H1 (cell line): ENCODE data around the gene ACHE. TPM values are rescaled to one million over a fixed set of nuclear protein-coding genes. Genes with fewer than 3 reads are reported as not detected.

Experiments
- CTCF ChIA-PET: fragments of 300-600 bp; sonication (Branson Sonifier 250); formaldehyde crosslinking; loops from one replicate; lab custom pipeline; 2021; ENCODE audit not compliant: partially characterized antibody; lab: Charles Lee
- POLR2A ChIA-PET: fragments of 300-600 bp; sonication (Branson Sonifier 250); formaldehyde crosslinking; loops from one replicate; lab custom pipeline; 2021; ENCODE audit warnings: inconsistent platforms; ENCODE audit not compliant: partially characterized antibody; lab: Charles Lee
- DNase-seq, 2 experiments: peaks; one replicate each; pipeline versions ENCODE4 v3.0.0 to v3.0.0-alpha.2; 2010 to 2022; ENCODE audit warnings: low spot score in 2 of 2, low read depth in 1 of 2, mixed read lengths in 1 of 2
- FAIRE-seq: peaks from 2 replicates; lab custom pipeline; 2011; peaks lifted over from hg19 to GRCh38; lab: Jason Lieb, UNC
- H2AFZ ChIP-seq: 2 replicates; pipeline ENCODE4 v1.8.1; 2012; ENCODE audit warnings: low read length, inconsistent platforms
- H2AK5ac ChIP-seq: 2 replicates; pipeline ENCODE4 v1.6.1; 2013; ENCODE audit warnings: low read depth, low read length
- H2BK120ac ChIP-seq: replicated peaks from 2 replicates; pipeline ENCODE3; 2013; ENCODE audit warnings: low read depth, low read length, inconsistent platforms
- H2BK12ac ChIP-seq: 2 replicates; pipeline ENCODE4 v1.6.1; 2013; ENCODE audit warnings: low read depth, low read length
- H2BK15ac ChIP-seq: 2 replicates; pipeline ENCODE4 v1.6.1; 2013; ENCODE audit warnings: low read length
- H2BK20ac ChIP-seq: 2 replicates; pipeline ENCODE4 v1.6.1; 2013; ENCODE audit warnings: low read length
- H2BK5ac ChIP-seq: 2 replicates; pipeline ENCODE4 v1.6.1; 2013; ENCODE audit warnings: low read depth, low read length
- H3K14ac ChIP-seq: 2 replicates; pipeline ENCODE4 v1.6.1; 2013; ENCODE audit warnings: inconsistent platforms; ENCODE audit not compliant: insufficient read length
- H3K18ac ChIP-seq: 2 replicates; pipeline ENCODE4 v1.6.1; 2013; ENCODE audit warnings: low read length; ENCODE audit errors: extremely low read depth
- H3K23ac ChIP-seq: 2 replicates; pipeline ENCODE4 v1.6.1; 2013; ENCODE audit warnings: inconsistent platforms; ENCODE audit not compliant: insufficient read length
- H3K23me2 ChIP-seq: 2 replicates; pipeline ENCODE4 v1.6.1; 2013; ENCODE audit warnings: low read depth, low read length
- H3K27ac ChIP-seq: 2 replicates; pipeline ENCODE4 v1.6.1; 2011; ENCODE audit warnings: low read depth, low read length, inconsistent platforms
- H3K27me3 ChIP-seq, 4 experiments: replicated peaks in 1 of 4; 1 replicate in 1 of 4; 2 replicates in 3 of 4; pipeline versions ENCODE4 v1.6.1 to v1.8.1; 2011 to 2013; ENCODE audit warnings: low read length in 3 of 4, mild to moderate bottlenecking in 3 of 4, inconsistent platforms in 2 of 4, mixed read lengths in 2 of 4, moderate library complexity in 1 of 4; ENCODE audit not compliant: control insufficient read depth in 3 of 4, insufficient read depth in 3 of 4; ENCODE audit errors: extremely low read depth in 1 of 4
- H3K36me3 ChIP-seq, 4 experiments: 2 replicates each; pipeline versions ENCODE4 v1.6.1 to v1.8.1; 2011 to 2013; ENCODE audit warnings: mild to moderate bottlenecking in 4 of 4, low read length in 3 of 4, moderate library complexity in 2 of 4, control low read depth in 1 of 4, inconsistent platforms in 1 of 4; ENCODE audit not compliant: insufficient read depth in 4 of 4, control insufficient read depth in 2 of 4
- H3K4ac ChIP-seq: replicated peaks from 2 replicates; pipeline ENCODE3; 2013; ENCODE audit warnings: low read length, low read depth, mixed read lengths, inconsistent platforms; ENCODE audit not compliant: insufficient read length
- H3K4me1 ChIP-seq, 4 experiments: replicated peaks in 1 of 4; 1 replicate in 1 of 4; 2 replicates in 3 of 4; pipeline versions ENCODE4 v1.6.1 to v1.8.1; 2011 to 2013; ENCODE audit warnings: low read length in 3 of 4, inconsistent platforms in 2 of 4, mixed read lengths in 1 of 4; ENCODE audit not compliant: insufficient read depth in 4 of 4, control insufficient read depth in 3 of 4
- H3K4me2 ChIP-seq, 2 experiments: 2 replicates each; pipeline versions ENCODE4 v1.6.1 to v1.8.1; 2011 to 2013; ENCODE audit warnings: low read depth in 2 of 2, low read length in 2 of 2, control low read depth in 1 of 2, inconsistent platforms in 1 of 2, mild to moderate bottlenecking in 1 of 2; ENCODE audit not compliant: insufficient read depth in 1 of 2
- H3K4me3 ChIP-seq, 4 experiments: fragments of 200-600, 300-600 bp in 1 of 4; sonication (generic), shearing (Covaris generic), sonication (Bioruptor Twin) in 1 of 4; 2 replicates each; pipeline versions ENCODE4 v1.5.1 to v1.8.1; 2011 to 2016; ENCODE audit warnings: low read length in 4 of 4, low read depth in 3 of 4, control low read depth in 2 of 4, inconsistent platforms in 2 of 4, mild to moderate bottlenecking in 2 of 4, mixed read lengths in 1 of 4, moderate library complexity in 1 of 4; ENCODE audit not compliant: insufficient read depth in 2 of 4; ENCODE audit errors: extremely low read depth in 1 of 4
- H3K56ac ChIP-seq: replicated peaks from 2 replicates; pipeline ENCODE3; 2013; ENCODE audit warnings: low read depth, mild to moderate bottlenecking, mixed read lengths, low read length, inconsistent platforms; ENCODE audit not compliant: insufficient read length
- H3K79me1 ChIP-seq: 2 replicates; pipeline ENCODE4 v1.6.1; 2013; ENCODE audit warnings: low read depth, low read length, control low read depth
- H3K79me2 ChIP-seq, 2 experiments: 2 replicates each; pipeline versions ENCODE4 v1.6.1 to v1.8.1; 2012 to 2013; ENCODE audit warnings: low read length in 2 of 2, mild to moderate bottlenecking in 2 of 2, inconsistent platforms in 1 of 2; ENCODE audit not compliant: insufficient read depth in 2 of 2, control insufficient read depth in 1 of 2
- H3K9ac ChIP-seq, 4 experiments: replicated peaks in 1 of 4; 1 replicate in 1 of 4; 2 replicates in 3 of 4; pipeline versions ENCODE4 v1.6.1 to v1.8.1; 2011 to 2013; ENCODE audit warnings: low read depth in 3 of 4, low read length in 3 of 4, control low read depth in 2 of 4, mild to moderate bottlenecking in 2 of 4, moderate library complexity in 2 of 4, inconsistent platforms in 1 of 4; ENCODE audit errors: extremely low read depth in 1 of 4
- H3K9me3 ChIP-seq, 2 experiments: 2 replicates each; pipeline versions ENCODE4 v1.6.1 to v1.8.1; 2012 to 2013; ENCODE audit warnings: mild to moderate bottlenecking in 2 of 2, moderate library complexity in 2 of 2, control low read depth in 1 of 2, inconsistent platforms in 1 of 2, low read depth in 1 of 2, low read length in 1 of 2, mixed read lengths in 1 of 2; ENCODE audit not compliant: insufficient read depth in 2 of 2
- H4K20me1 ChIP-seq, 2 experiments: replicated peaks in 1 of 2; 2 replicates each; pipeline versions ENCODE3 to v1.8.1; 2011 to 2013; ENCODE audit warnings: inconsistent platforms in 2 of 2, low read length in 2 of 2, mild to moderate bottlenecking in 1 of 2; ENCODE audit not compliant: insufficient read depth in 2 of 2, control insufficient read depth in 1 of 2
- H4K5ac ChIP-seq: 2 replicates; pipeline ENCODE4 v1.6.1; 2013; ENCODE audit warnings: low read length, low read depth, mixed read lengths, inconsistent platforms; ENCODE audit not compliant: insufficient read length
- H4K8ac ChIP-seq: 2 replicates; pipeline ENCODE4 v1.8.0; 2013; ENCODE audit warnings: mild to moderate bottlenecking, moderate library complexity, low read length, inconsistent platforms; ENCODE audit not compliant: insufficient read depth; ENCODE audit errors: extremely low read depth
- H4K91ac ChIP-seq: replicated peaks from 2 replicates; pipeline ENCODE3; 2013; ENCODE audit warnings: low read length, mixed read lengths, inconsistent platforms; ENCODE audit not compliant: insufficient read length
- ATF3 ChIP-seq: IDR thresholded peaks from 2 replicates; pipeline ENCODE4 v1.6.1; 2011; ENCODE audit warnings: low read depth, mild to moderate bottlenecking, low read length; ENCODE audit not compliant: insufficient read depth
- BACH1 ChIP-seq: IDR thresholded peaks from 2 replicates; pipeline ENCODE4 v1.6.1; 2012; ENCODE audit warnings: low read length, improper control_type of control experiment
- CEBPB ChIP-seq: IDR thresholded peaks from 2 replicates; pipeline ENCODE4 v1.6.1; 2012; ENCODE audit warnings: low read depth, low read length
- RBBP5 ChIP-seq: IDR thresholded peaks from 2 replicates; pipeline ENCODE4 v1.7.1; 2012; ENCODE audit warnings: low read depth, mild to moderate bottlenecking, inconsistent platforms, low read length, moderate library complexity, borderline replicate concordance
- RFX5 ChIP-seq: IDR thresholded peaks from 2 replicates; pipeline ENCODE4 v1.6.1; 2011; ENCODE audit warnings: low read depth, low read length, improper control_type of control experiment, borderline replicate concordance
- SIRT6 ChIP-seq: IDR thresholded peaks from one replicate; pipeline ENCODE4 v1.7.1; 2012; ENCODE audit warnings: low read length, inconsistent platforms
- ZNF274 ChIP-seq: IDR thresholded peaks from 2 replicates; pipeline ENCODE4 v1.7.0; 2012; ENCODE audit warnings: low read length, borderline replicate concordance; ENCODE audit errors: extremely low read depth
- WGBS, 2 experiments: shearing (Covaris generic) in 1 of 2; methylation state at CpG; one replicate each; pipeline versions ENCODE4 v1.1.6 to v1.1.7; 2013 to 2015; ENCODE audit warnings: low lambda C conversion rate in 2 of 2, mixed read lengths in 2 of 2, inconsistent platforms in 1 of 2, low coverage in 1 of 2, missing lambda C conversion rate in 1 of 2; ENCODE audit not compliant: insufficient replicate concordance in 2 of 2, insufficient coverage in 1 of 2, insufficient read length in 1 of 2; ENCODE audit errors: extremely low coverage in 1 of 2, missing lambda C conversion rate in 1 of 2; 5-methylcytosine and 5-hydroxymethylcytosine counted together
- polyA plus RNA-seq, 7 experiments: library from polyadenylated mRNA; depleted of rRNA in 3 of 7; stranded (reverse) in 5 of 7; unstranded in 2 of 7; fragments of >200 nt in 5 of 7; fragments of 200-250 nt in 2 of 7; gene quantifications; 1 replicate in 5 of 7; 2 replicates in 1 of 7; 4 replicates in 1 of 7; pipeline versions ENCODE4 v1.2.1 to v1.2.3, GENCODE V29; 2011 to 2013; ENCODE audit warnings: missing spikeins in 2 of 7, mixed read lengths in 2 of 7
- total RNA-seq: library from RNA; stranded (reverse); fragmentation: NEBNext Ultra II Directional; extraction: Animal tissue kit (Norgen Biotek cat#: 25700); gene quantifications from 2 replicates; pipeline ENCODE4 v1.2.1, GENCODE V29; 2021

Gene ACHE
- total and polyA plus RNA-seq, 2 of the 8 experiments (the other 6 are each of a cell fraction or from before 2014, with no cell fraction given): 1.4 to 4.3 TPM

- H3K14ac ChIP-seq: no peak overlapping the region
- TF ChIP-seq SIRT6 (no peak), BACH1 (no peak), RBBP5 (no peak), ATF3 (no peak), ZNF274 (no peak), RFX5 (no peak), CEBPB (no peak)
- TF ChIP-seq, all 59 proteins: peak for 0
- H4K91ac ChIP-seq: no peak overlapping the region
- no peak overlapping the region for H3K4ac ChIP-seq
- H2AK5ac ChIP-seq: no peak overlapping the region
- 0 out of 2 replicates have a peak, but pooled peaks cover 6% of the 10 kb centered on the region for H3K23me2 ChIP-seq
- no peak overlapping the region for H4K8ac ChIP-seq
- H4K5ac ChIP-seq: no peak overlapping the region
- H2BK20ac ChIP-seq: no peak overlapping the region
- H2BK15ac ChIP-seq: no peak overlapping the region
- no peak overlapping the region for H3K4me2 ChIP-seq
- H2BK5ac ChIP-seq: no peak overlapping the region
- no peak overlapping the region for H3K27ac ChIP-seq
- H2AFZ ChIP-seq: no peak overlapping the region
- no peak overlapping the region for H3K23ac ChIP-seq
- H3K18ac ChIP-seq: no peak overlapping the region
- peaks cover 13 to 61% of the 10 kb centered on the region in 2 experiments; a peak in 3 of 4 replicates for H3K79me2 ChIP-seq
- FAIRE-seq (no peak), DNase-seq (no peak)
- POLR2A ChIA-PET: interaction anchor here (0.7 to 10.1 kb wide), 2 partner anchors 8 to 13 kb away, joined by 3 to 313 read pairs; partner anchors contain the start of genes ACHE, SRRT and TRIP6
- H3K56ac ChIP-seq: no peak overlapping the region
- peaks cover 51 to 77% (median 63%) of the 10 kb centered on the region in 4 experiments for H3K36me3 ChIP-seq
- H3K9me3 ChIP-seq: no peaks in the 10 kb centered on the region; a peak in 1 of 4 replicates
- H4K20me1 ChIP-seq: peaks cover 19 to 29% of the 10 kb centered on the region in 2 experiments
- CTCF ChIA-PET: interaction anchor here (0.6 to 1.4 kb wide), 2 partner anchors 81 to 277 kb away, joined by 3 read pairs; no protein-coding TSS in a partner anchor
- H3K79me1 ChIP-seq: peaks cover 18% of the 10 kb centered on the region
- peaks cover 0 to 5% (median 0%) of the 10 kb centered on the region in 4 experiments; a peak in 3 of 7 replicates for H3K4me1 ChIP-seq
- H3K27me3 ChIP-seq: no peaks in the 10 kb centered on the region; a peak in 1 of 7 replicates
- no peak overlapping the region for H3K4me3 ChIP-seq
- no peak overlapping the region for H2BK12ac ChIP-seq
- no peak overlapping the region for H2BK120ac ChIP-seq
- no peak overlapping the region for H3K9ac ChIP-seq
- 97% methylated on average over 9 of the region's 9 CpGs; no CpG with 5 or more reads in 1 of the 2 experiments for WGBS, 2 experiments
Measured at GRCh38 chr7:100882201-100882600, 13.5 kb downstream of the ACHE start.
